ENCODE results near the gene RLN3. TPM values are rescaled to one million over a fixed set of nuclear protein-coding genes. Genes with fewer than 3 reads are reported as not detected.

Gene RLN3
- total and polyA plus RNA-seq, 9 donors, result not detected

DNA sequence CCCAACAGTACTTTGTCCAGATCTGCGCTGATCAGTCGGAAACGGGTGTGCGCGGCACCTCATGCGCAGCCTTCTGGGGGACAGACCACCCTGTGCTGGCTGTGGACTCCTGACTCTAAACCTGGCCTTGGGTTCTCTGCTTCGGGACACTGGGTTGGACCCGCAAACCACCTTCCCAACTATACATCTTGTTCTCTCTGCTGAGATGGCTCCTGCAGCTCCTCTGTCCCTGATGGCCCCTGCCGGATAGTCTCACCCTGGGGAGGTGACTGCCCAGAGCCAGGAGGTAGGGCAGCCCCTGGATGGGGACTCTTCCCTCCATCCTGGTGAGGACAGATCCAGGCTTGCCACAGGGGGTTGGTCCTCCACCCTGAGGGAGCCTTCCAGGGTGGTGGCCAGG, 45.2 kb upstream of the RLN3 start:
- Histone ChIP-seq H3K27ac (no peak overlapping the region), H3K9me3 (no peaks in the 10 kb centered on the region), H3K4me1 (ENCODE audit: insufficient read depth) (peaks cover 5% of the 10 kb centered on the region), H3K4me3 (no peak overlapping the region), H3K27me3 (no peaks in the 10 kb centered on the region), H3K36me3 (no peaks in the 10 kb centered on the region)
- intact Hi-C loops (cut with DNase I), result no loop called here
- 90 to 98% (median 97%) methylated on average over 8 to 9 of the region's 9 CpGs for WGBS, 3 donors
- no peak for DNase-seq
- TF ChIP-seq EP300 (IDR thresholded peaks at IDR 0.05), result no peak
- TF ChIP-seq, protein P1, sequence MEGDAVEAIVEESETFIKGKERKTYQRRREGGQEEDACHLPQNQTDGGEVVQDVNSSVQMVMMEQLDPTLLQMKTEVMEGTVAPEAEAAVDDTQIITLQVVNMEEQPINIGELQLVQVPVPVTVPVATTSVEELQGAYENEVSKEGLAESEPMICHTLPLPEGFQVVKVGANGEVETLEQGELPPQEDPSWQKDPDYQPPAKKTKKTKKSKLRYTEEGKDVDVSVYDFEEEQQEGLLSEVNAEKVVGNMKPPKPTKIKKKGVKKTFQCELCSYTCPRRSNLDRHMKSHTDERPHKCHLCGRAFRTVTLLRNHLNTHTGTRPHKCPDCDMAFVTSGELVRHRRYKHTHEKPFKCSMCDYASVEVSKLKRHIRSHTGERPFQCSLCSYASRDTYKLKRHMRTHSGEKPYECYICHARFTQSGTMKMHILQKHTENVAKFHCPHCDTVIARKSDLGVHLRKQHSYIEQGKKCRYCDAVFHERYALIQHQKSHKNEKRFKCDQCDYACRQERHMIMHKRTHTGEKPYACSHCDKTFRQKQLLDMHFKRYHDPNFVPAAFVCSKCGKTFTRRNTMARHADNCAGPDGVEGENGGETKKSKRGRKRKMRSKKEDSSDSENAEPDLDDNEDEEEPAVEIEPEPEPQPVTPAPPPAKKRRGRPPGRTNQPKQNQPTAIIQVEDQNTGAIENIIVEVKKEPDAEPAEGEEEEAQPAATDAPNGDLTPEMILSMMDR (IDR thresholded peaks at IDR 0.05), result no peak
- no peak for TF ChIP-seq POLR2A (IDR thresholded peaks at IDR 0.05)

DNA sequence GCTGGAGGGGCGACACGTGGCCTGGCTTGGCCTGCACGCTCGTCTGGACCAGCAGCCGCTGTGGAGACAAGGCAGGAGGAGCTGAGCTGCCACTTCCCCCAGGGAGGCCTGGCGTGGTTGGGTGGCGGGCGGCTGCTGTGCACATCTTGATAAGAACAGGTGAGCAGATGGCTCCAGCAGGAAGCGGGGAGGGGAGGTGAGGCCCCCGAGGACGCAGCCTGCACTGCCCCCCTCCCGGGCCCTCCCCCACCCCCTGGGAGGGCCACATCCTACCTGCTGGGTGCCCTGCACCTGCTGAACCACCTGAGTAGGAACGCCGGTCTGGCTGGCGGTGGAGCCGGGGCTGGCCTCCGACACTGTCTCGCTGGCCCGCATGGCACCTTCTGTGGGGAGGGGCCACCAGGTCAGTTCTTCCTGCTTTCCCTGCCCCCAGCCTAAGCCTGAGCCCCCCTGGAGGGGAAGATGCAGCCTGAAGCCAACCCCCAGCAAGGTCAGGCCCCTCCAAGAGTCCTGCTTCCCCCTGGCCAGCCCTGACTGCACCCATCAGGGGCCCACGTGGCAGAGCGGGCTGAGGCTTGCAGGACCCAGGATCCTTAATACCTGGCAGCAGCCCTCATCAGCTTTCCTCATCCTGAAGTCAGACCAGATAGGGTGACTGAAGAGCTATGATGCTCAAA, 44.6 kb upstream of the RLN3 start:
- WGBS, 3 donors, result 87 to 90% (median 89%) methylated on average over 18 to 21 of the region's 21 CpGs
- intact Hi-C loops (cut with DNase I), result no loop called here
- H3K36me3 ChIP-seq, result no peaks in the 10 kb centered on the region
- H3K9me3 ChIP-seq, result no peaks in the 10 kb centered on the region
- H3K27me3 ChIP-seq, result no peaks in the 10 kb centered on the region
- H3K27ac ChIP-seq, result no peak overlapping the region
- TF ChIP-seq, protein P1 (IDR thresholded peaks at IDR 0.05), result no peak
- TF ChIP-seq POLR2A (IDR thresholded peaks at IDR 0.05) (no peak), EP300 (IDR thresholded peaks at IDR 0.05) (no peak)
- DNase-seq, result no peak
- no peak overlapping the region for H3K4me3 ChIP-seq
- H3K4me1 ChIP-seq (ENCODE audit: insufficient read depth), result peaks cover 5% of the 10 kb centered on the region

DNA sequence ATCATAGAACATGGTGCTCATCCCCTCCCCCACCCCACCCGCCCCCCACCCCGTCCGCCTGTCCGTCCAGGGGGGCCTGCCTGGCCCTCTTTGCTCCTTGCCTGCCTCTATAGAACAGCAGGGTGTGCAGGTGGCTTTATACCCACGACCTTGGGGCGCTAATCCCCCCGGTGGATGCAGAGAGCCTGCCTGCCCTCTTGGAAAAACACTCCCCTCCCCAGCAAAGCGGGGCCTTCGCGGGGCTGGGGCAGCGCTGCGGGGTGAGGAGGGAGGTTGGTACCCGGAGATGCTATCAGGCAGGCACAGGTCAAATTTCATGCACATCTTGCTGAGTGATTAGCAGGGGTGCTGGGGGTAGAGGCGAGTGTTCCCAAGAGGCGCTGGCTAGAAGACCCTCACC, 43.8 kb upstream of the RLN3 start:
- intact Hi-C loops (cut with DNase I), result no loop called here
- TF ChIP-seq, protein P1 (IDR thresholded peaks at IDR 0.05), result no peak
- TF ChIP-seq POLR2A (IDR thresholded peaks at IDR 0.05) (no peak), EP300 (IDR thresholded peaks at IDR 0.05) (no peak)
- Histone ChIP-seq H3K36me3 (no peaks in the 10 kb centered on the region), H3K4me3 (no peak overlapping the region), H3K27me3 (no peaks in the 10 kb centered on the region), H3K9me3 (no peaks in the 10 kb centered on the region), H3K4me1 (ENCODE audit: insufficient read depth) (peaks cover 4% of the 10 kb centered on the region), H3K27ac (no peak overlapping the region)
- DNase-seq, result no peak
- 75 to 81% (median 80%) methylated on average over 15 of the region's 15 CpGs for WGBS, 3 donors

DNA sequence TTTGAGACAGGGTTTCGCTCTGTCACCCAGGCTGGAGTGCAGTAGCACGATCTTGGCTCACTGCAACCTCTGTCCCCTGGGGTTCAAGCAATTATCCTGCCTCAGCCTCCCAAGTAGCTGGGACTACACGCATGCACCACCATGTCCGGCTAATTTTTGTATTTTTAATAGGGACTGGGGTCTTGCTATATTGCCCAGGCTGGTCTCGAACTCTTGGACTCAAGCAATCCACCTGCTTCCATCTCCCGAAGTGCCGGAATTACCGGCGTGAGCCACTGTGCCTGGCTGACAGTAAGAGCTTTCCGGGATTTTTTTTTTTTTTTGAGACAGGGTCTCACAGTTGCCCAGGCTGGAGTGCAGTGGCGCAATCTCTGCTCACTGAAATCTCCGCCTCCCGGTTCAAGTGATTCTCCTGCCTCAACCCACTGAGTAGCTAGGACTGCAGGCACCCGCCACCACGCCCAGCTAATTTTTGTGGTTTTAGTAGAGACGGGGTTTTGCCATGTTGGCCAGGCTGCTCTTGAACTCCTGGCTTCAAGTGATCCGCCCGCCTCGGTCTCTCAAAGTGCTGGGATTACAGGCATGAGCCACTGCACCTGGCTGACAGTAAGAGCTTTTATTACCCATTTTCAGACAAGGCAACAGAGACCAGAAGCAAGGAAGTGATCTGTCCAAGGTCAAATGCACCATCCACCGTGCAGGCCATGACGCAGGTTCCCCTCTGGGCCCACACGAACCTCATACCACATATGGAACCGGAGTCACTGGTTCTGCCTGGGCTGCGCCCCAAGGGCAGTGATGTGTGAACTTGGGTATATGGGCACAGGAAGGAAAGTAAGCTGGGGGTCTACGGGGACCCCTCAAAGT, 42.8 kb upstream of the RLN3 start:
- no peaks in the 10 kb centered on the region for H3K27me3 ChIP-seq
- H3K27ac ChIP-seq, result no peak overlapping the region
- no peaks in the 10 kb centered on the region for H3K9me3 ChIP-seq
- no peaks in the 10 kb centered on the region for H3K4me1 ChIP-seq (ENCODE audit: insufficient read depth)
- TF ChIP-seq, protein P1 (IDR thresholded peaks at IDR 0.05), result no peak
- no peak for TF ChIP-seq EP300 (IDR thresholded peaks at IDR 0.05)
- no peak for TF ChIP-seq POLR2A (IDR thresholded peaks at IDR 0.05)
- intact Hi-C loops (cut with DNase I), result no loop called here
- WGBS, 3 donors, result 89 to 91% (median 90%) methylated on average over 25 of the region's 25 CpGs
- H3K36me3 ChIP-seq, result no peaks in the 10 kb centered on the region
- DNase-seq, result no peak
- no peak overlapping the region for H3K4me3 ChIP-seq
